ENCODE measurements around the gene TAL1. TPM values are rescaled to one million over a fixed set of nuclear protein-coding genes. Genes with fewer than 3 reads are reported as not detected.

The TAL1 gene
- total RNA-seq, 1 donor, result not detected

GRCh38 chr1:47186267-47187185 is 45.5 kb downstream of the TAL1 start:
- TF ChIP-seq CTCF (IDR thresholded peaks at IDR 0.05; ENCODE audit: insufficient read depth, low read depth, low read length), result no peak
- no peak for DNase-seq (ENCODE audit: low read depth)
- H3K4me3 ChIP-seq (ENCODE audit: low read depth, low read length), result no peak overlapping the region

GRCh38 chr1:47184822-47185677 is 47.0 kb downstream of the TAL1 start:
- H3K4me3 ChIP-seq (ENCODE audit: low read depth, low read length), result no peak overlapping the region
- DNase-seq (ENCODE audit: low read depth), result no peak
- TF ChIP-seq CTCF (IDR thresholded peaks at IDR 0.05; ENCODE audit: insufficient read depth, low read depth, low read length), result no peak

GRCh38 chr1:47184090-47184821 is 47.8 kb downstream of the TAL1 start:
- no peak overlapping the region for H3K4me3 ChIP-seq (ENCODE audit: low read depth, low read length)
- TF ChIP-seq CTCF (IDR thresholded peaks at IDR 0.05; ENCODE audit: insufficient read depth, low read depth, low read length), result no peak
- DNase-seq (ENCODE audit: low read depth), result no peak

- H3K4me3 ChIP-seq (ENCODE audit: low read depth, low read length), result no peak overlapping the region
- no peak for TF ChIP-seq CTCF (IDR thresholded peaks at IDR 0.05; ENCODE audit: insufficient read depth, low read depth, low read length)
- no peak for DNase-seq (ENCODE audit: low read depth)
These were observed 48.5 kb downstream of the TAL1 start for GRCh38 chr1:47183308-47184089.

GRCh38 chr1:47182676-47183235 is 49.3 kb downstream of the TAL1 start:
- no peak overlapping the region for H3K4me3 ChIP-seq (ENCODE audit: low read depth, low read length)
- DNase-seq (ENCODE audit: low read depth), result no peak
- TF ChIP-seq CTCF (IDR thresholded peaks at IDR 0.05; ENCODE audit: insufficient read depth, low read depth, low read length), result no peak
